Stomach (tissue), 4 donors: ENCODE results near the gene APPL1.

Experiments used
- CTCF ChIP-seq, 7 experiments: fragments of 450-650 bp in 4 of 7; fragments of 200-600 bp in 3 of 7; sonication (generic) in 3 of 7; IDR thresholded peaks; one replicate each; pipeline ENCODE4 v1.5.1; 2016 to 2019; ENCODE audit warnings: antibody characterized with exemption in 7 of 7, control low read depth in 2 of 7, mild to moderate bottlenecking in 1 of 7
- EP300 ChIP-seq: sonication (generic); formaldehyde crosslinking; IDR thresholded peaks from one replicate; pipeline ENCODE4 v1.6.1; 2017; ENCODE audit warnings: antibody characterized with exemption
- POLR2A ChIP-seq, 4 donors: fragments of 450-650 bp; IDR thresholded peaks; one replicate each; pipeline ENCODE4 v1.6.1; 2016; ENCODE audit warnings: antibody characterized with exemption in 4 of 4, control low read depth in 2 of 4, mild to moderate bottlenecking in 1 of 4, moderate library complexity in 1 of 4
- POLR2AphosphoS5 ChIP-seq, 3 donors: sonication (generic); formaldehyde crosslinking; IDR thresholded peaks; one replicate each; pipeline ENCODE4 v1.6.1; 2016; ENCODE audit warnings: antibody characterized with exemption in 3 of 3

- no peak for TF ChIP-seq CTCF (IDR thresholded peaks at IDR 0.05)
- TF ChIP-seq POLR2A (IDR thresholded peaks at IDR 0.05), result no peak
- TF ChIP-seq EP300, result no peak
- TF ChIP-seq POLR2AphosphoS5 (IDR thresholded peaks at IDR 0.05), result no peak
Measured at GRCh38 chr3:57274845-57275244, 47.3 kb downstream of the APPL1 start.
